ENCODE measurements around the gene SCGB1A1. TPM values are rescaled to one million over a fixed set of nuclear protein-coding genes. Genes with fewer than 3 reads are reported as not detected.
"Not testable (repeated sequence)": the region's sequence is repeated elsewhere in the genome, so short reads cannot be mapped to it uniquely, and the experiment has no call there.

Gene SCGB1A1, protein sequence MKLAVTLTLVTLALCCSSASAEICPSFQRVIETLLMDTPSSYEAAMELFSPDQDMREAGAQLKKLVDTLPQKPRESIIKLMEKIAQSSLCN
- under 1 TPM in 2 of 3 donors, not detected in 1; 0.54 to 0.82 TPM for polyA plus RNA-seq

DNA sequence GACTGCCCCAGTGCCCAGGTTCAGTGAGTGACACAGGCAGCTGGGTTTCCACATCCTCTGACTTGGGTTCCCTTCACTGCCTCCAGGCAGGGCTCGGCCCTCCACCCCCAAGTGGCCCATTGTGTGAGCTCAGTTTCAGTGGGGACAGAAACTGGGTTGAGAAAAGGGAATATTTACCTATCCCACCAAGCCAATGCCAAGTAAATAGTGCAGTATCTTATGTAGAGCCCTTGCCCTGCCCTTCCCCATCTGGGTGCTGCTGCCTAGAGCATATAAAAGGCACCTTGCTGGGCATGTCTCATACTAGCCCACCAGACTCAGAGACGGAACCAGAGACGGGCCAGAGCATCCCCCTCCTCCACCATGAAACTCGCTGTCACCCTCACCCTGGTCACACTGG is at the start of gene SCGB1A1:
Gene SCGB1A1 (plus strand): TSS at position 301 of the 400 bp plus-strand sequence. CDS start 63 bp downstream, at position 364.
- 77 to 86% (median 84%) methylated on average over 4 of the region's 4 CpGs for WGBS, 3 donors
- H3K27ac ChIP-seq (ENCODE audit: low read depth, low read length): no peak within 1 kb of the TSS

DNA sequence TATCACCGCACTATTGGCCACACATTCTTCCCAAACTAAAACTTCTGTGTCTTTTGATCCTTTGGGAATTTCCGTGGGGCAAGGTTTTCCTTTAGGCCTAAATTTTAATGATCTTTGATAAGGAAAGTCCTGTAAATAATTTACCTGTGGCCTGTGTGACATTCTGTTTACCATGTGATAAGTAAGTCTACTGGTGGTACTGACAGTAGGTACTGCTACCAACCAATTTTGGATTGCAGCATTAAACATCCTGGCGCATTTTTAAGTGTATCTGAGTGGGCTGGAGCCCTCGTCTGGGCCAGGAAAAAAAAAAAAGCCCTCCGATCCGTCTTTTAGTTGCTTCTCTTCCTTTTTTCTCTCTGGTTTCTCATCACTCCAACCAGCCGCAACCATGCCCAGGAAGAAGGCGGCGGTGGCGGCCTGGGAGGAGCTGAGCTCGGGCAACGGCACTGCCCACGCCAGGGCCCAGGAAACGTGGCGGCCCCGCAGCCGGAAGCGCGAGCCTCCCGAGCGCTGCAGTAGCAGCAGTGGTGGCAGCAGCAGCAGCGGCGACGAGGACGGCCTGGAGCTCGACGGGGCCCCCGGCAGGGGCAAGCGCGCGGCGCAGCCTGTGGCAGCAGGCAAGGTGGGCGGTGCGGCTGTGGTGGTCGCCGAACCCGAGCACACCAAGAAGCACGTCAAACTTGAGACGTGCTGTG is 47.9 kb upstream of the SCGB1A1 start:
- H3K27ac ChIP-seq (ENCODE audit: low read depth, low read length): no peak overlapping the region

DNA sequence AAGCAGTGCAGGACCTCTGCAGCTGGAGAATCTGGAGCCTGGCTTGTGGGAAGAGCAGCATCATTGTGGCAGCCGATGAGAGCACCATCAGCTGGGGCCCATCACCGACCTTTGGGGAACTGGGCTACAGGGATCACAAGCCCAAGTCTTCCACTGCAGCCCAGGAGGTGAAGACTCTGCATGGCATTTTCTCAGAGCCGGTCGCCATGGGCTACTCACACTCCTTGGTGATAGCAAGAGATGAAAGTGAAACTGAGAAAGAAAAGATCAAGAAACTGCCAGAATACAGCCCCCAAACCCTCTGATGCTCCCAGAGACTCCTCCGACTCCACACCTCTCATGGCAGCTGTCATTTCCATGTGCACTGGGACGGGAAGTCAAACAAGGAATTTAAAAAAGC is 46.0 kb upstream of the SCGB1A1 start:
- 88 to 95% (median 93%) methylated on average over 6 of the region's 6 CpGs for WGBS, 3 donors
- no peak overlapping the region for H3K27ac ChIP-seq (ENCODE audit: low read depth, low read length)

More for the DNA sequence above, 47.9 kb upstream of the SCGB1A1 start:
- WGBS, 3 donors: 59 to 68% (median 61%) methylated on average over 38 of the region's 39 CpGs

DNA sequence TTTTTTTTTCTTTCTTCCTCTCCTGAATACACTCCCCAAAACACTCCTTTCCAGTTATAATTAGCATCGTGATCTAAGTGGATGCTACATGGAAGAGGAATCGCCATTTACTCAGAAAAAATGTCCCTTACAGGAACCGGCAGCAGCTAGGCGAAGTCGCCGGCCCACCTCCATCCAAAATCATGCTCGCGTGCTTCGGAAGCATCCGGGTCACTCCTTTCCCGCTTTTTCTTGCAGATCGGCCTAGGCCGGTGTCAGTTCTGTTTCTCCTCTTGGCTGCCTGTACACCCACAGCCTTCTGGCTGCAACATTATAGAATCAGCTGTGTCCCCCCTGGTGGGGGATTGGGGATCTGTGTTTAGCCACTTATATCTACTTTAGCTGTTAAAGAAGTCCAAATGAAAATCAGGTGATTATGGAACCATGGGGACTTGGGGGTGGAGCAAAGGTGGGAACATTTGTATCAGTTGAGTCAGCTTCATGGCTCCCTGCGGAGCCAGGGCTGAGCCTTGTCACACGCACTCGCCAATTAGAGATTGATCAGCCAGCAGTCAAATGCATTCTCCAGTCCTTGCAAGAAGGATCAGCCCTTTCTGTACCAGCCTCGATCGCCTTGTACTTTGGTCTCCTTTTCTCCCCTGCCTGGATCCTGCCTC is 45.2 kb upstream of the SCGB1A1 start:
- no peak overlapping the region for H3K27ac ChIP-seq (ENCODE audit: low read depth, low read length)
- WGBS, 3 donors: 95 to 96% (median 95%) methylated on average over 18 of the region's 18 CpGs

DNA sequence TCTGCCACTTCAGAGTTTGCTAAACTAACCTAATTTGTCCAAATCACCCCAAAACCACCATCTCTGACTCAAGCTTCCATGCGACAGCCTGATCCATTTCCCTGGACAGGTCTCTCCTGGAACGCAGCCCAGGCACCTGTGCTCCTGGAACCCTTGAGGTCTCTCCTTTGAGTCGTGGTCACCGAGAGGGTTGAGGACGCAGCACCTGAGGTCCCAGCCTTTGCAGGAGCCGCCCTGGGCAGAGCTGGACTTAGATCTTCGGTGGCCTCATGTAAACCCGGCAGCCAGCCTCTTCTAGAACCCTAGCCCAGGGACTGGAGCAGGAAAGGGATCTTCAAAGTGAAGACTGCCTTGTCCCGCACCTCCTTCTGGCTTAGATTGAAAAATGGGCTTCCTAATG is 44.0 kb upstream of the SCGB1A1 start:
- 85 to 95% (median 95%) methylated on average over 9 of the region's 9 CpGs for WGBS, 3 donors
- no peak overlapping the region for H3K27ac ChIP-seq (ENCODE audit: low read depth, low read length)

DNA sequence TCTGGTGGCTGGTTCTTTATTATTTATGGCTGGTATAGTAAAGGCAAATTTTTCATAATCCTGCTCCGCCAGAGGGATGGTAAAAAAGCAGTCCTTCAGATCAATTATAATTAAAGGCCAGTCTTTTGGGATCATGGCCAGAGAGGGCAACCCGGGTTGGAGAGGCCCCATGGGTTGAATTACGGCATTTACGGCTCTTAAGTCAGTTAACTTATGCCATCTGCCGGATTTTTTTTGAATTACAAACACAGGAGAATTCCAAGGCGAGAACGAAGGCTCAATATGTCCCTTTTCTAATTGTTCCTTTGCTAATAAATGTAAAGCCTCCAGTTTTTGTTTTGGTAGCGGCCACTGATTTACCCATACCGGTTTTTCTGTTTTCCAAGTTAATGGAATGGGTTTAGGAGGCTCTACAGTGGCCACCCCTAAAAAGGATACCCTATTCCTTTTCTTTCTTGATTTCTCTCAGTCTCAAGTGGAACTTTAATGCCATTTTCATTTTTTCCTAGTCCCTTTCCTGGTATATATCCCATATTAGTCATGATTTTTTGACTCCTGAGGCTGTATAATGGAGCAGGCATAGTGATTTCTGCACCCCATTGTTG is 40.3 kb upstream of the SCGB1A1 start:
- WGBS, 3 donors: 2 to 8% (median 3%) methylated on average over 9 of the region's 9 CpGs
- not testable (repeated sequence) for H3K27ac ChIP-seq (ENCODE audit: low read depth, low read length)

DNA sequence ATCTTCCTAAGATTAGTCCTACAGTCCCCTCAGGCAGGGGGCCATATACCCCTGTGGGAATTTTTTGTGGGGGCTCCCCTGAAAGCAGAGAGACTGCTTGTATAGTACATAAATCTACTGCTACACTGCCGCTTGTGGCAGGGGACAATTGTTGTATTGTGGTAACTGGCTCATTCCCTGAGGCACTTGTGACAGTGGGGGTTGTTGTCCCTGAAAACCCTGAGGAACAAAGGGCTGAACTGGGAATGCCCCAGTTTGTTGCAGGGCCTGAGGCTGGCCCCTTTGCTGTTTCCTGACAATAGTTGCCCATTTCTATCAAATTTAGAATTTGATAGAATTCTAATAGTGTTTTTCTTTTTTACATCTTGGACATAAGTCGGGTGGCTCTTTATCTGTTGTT is 39.2 kb upstream of the SCGB1A1 start:
- 40 to 48% (median 43%) methylated on average over 2 of the region's 2 CpGs for WGBS, 3 donors
- H3K27ac ChIP-seq (ENCODE audit: low read depth, low read length): not testable (repeated sequence)

DNA sequence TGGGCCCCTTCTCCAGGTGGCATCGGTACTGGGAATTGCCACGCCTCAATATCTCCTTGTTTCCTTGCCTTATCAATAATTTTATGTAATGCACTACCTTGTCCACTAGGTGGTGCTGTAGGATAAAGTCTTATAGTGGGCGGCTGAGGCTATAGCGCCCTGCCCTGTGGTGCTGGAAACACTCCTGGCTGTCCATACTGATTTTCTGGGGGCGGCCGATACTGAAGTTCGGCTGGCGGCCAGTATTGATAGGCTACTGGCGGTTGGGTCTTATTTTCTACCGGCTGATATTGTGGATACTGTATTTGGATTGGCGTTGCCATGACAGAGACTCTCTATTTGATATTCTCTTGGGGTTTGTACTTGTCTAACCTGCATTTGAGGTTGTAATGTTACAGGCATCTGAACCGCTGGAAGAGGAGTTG is 38.0 kb upstream of the SCGB1A1 start:
- not testable (repeated sequence) for H3K27ac ChIP-seq (ENCODE audit: low read depth, low read length)
- WGBS, 3 donors: 2 to 6% (median 4%) methylated on average over 12 of the region's 12 CpGs

DNA sequence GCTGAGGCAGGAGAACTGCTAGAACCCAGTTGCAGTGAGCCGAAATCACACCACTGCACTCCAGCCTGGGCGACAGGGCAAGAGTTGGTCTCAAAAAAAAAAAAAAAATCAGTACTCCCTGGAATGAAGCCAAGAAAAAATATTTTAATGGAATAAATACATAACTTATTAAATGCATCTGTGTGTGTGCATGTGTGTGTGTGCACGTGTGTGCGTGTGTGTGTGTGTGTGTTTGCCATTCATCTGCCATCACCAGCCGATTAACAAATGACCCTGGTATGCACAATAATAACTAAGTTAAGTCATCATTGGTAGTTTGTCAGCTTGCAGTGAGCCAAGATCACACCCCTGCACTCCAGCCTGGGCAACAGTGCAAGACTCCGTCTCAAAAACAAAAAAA is 35.0 kb upstream of the SCGB1A1 start:
- no peak overlapping the region for H3K27ac ChIP-seq (ENCODE audit: low read depth, low read length)
- 60 to 80% (median 71%) methylated on average over 6 of the region's 6 CpGs for WGBS, 3 donors

DNA sequence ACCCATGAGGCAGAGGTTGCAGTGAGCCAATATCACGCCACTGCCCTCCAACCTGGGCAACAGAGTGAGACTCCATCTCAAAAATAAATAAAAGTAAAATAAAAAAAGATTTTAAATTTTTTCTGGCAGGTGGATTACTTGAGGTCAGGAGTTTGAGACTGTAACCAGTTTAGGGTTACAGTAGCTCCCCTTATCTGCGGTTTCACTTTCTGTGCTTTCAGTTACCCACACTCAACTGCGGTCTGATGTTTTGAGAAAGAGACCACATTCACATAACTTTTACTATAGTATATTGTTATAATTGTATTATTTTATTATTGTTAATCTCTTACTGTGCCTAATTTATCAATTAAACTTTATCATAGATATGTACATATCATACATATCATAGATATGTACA is 32.8 kb upstream of the SCGB1A1 start:
- WGBS, 3 donors: 82 to 93% (median 88%) methylated on average over 3 of the region's 3 CpGs
- H3K27ac ChIP-seq (ENCODE audit: low read depth, low read length): not testable (repeated sequence)

DNA sequence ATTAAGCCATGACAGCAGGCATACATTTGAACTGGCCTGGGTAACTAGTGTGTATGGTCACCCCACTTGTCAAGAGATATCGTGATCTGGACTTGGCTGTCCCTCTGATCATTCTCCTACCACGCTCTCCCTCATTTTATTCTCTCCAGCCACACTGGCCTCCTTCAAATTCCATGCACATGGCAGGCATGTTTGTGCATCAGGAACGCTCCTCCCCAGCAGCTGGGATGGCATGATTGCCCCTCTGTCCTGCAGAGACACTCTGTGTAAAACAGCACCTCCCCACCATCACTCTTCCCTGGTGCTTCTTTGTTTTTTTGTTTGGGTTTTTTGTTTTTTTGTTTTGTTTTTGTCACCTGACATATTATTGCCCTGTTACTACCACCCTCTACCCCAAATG is 31.5 kb upstream of the SCGB1A1 start:
- H3K27ac ChIP-seq (ENCODE audit: low read depth, low read length): no peak overlapping the region
- WGBS, 3 donors: 93 to 96% (median 95%) methylated on average over 3 of the region's 3 CpGs

DNA sequence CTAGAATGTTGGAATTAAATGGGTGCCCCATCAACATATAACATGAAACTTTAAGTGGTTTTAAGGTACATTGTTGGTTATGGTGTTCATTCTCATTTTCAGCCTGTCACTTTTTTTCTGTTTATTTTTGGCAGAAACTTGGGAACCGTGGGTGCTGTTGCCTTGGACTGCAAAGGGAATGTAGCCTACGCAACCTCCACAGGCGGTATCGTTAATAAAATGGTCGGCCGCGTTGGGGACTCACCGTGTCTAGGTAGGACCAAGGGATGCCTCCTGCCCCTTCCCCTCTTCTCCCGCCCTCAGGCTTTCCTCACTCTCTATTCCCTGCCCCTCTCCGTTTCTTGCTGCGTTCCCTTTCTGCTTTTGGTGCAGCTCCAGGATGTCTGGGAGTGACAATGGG is 29.8 kb upstream of the SCGB1A1 start:
- WGBS, 3 donors: 83 to 85% (median 85%) methylated on average over 11 of the region's 11 CpGs
- H3K27ac ChIP-seq (ENCODE audit: low read depth, low read length): no peak overlapping the region

DNA sequence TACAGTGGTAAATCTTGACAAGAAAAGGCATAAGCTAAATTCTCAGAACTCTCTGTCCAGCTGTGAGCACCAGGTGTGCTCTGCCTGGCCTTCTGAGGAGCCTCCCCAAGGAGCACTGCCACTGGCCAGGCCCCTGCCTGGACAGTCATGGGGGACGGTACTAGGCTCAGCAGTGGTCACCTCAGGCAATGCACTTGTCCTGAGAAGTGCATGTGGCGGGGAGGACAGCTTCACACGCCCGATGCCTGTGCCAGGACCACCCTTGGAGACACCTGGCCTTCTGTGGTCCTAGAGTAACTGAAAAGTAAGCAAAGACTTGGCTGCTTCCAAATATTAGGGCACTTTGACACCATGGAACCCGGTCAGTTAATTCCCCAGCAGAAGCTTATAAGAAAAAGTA is 28.6 kb upstream of the SCGB1A1 start:
- no peak overlapping the region for H3K27ac ChIP-seq (ENCODE audit: low read depth, low read length)
- WGBS, 3 donors: 76 to 77% (median 76%) methylated on average over 5 of the region's 5 CpGs

DNA sequence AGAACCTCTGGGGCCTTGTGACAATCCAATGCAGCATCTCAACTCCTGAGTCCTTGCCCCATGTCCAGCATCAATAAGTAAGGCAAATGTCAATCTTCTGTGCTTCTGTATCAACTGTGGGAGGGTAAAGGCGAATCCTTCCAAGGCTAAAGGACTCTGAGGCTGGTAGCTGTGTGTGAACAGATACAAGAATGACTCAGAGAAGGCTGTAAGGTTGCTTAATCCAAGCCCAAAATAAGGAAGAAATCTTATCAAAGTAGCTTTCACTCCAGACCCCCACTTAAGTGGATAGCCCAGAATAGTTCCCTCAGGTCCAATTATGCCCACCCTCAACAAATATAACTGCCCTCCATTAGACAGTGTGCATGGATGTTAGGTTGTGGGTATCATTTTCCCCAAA is 28.1 kb upstream of the SCGB1A1 start:
- 55 to 97% (median 77%) methylated on average over 1 of the region's 1 CpG for WGBS, 3 donors
- H3K27ac ChIP-seq (ENCODE audit: low read depth, low read length): no peak overlapping the region

DNA sequence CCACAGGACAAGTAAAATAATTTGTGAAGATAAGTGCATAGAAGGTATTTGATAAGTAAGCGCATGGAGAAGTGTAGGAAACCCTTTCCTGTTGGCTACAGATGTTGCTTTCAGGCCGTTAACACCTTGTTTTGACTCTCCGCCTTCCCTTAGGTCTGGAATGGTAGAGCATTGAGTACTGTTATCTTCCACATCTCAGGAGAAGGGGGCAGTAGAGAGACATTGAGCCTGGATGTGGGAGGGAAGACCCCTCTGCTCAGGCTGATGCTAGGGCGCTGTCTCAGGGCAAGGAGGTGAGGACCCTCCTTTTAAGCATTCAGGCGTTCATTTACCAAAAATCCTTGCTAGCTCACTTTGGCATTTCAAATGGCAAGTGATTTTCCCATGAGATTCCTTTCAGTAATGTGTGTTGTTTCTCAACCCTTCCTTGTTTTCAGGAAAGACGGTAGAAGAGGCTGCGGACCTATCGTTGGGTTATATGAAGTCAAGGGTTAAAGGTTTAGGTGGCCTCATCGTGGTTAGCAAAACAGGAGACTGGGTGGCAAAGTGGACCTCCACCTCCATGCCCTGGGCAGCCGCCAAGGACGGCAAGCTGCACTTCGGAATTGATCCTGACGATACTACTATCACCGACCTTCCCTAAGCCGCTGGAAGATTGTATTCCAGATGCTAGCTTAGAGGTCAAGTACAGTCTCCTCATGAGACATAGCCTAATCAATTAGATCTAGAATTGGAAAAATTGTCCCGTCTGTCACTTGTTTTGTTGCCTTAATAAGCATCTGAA is 27.0 kb upstream of the SCGB1A1 start:
- WGBS, 3 donors: 82 to 85% (median 85%) methylated on average over 16 of the region's 16 CpGs
- no peak overlapping the region for H3K27ac ChIP-seq (ENCODE audit: low read depth, low read length)

DNA sequence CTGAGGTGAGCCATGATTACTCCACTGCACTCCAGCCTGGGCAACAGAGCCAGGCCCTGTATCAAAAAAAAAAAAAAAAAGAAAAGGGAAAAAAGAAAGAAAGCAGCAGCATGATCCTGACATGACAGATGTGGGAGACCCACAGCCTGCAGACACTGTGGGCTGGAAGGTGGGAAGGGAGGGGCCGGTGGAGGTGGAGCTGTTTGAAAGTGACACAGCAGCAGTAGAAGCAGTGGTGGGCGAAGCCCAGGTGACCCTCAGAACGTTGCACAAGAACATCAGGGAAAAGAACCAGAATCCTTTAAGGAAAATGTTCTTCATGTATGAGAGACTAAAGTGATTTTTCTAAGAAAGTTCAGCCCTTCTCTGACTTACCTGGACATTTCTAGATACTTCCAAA is 26.3 kb upstream of the SCGB1A1 start:
- no peak overlapping the region for H3K27ac ChIP-seq (ENCODE audit: low read depth, low read length)
- 74 to 87% (median 75%) methylated on average over 3 of the region's 3 CpGs for WGBS, 3 donors

DNA sequence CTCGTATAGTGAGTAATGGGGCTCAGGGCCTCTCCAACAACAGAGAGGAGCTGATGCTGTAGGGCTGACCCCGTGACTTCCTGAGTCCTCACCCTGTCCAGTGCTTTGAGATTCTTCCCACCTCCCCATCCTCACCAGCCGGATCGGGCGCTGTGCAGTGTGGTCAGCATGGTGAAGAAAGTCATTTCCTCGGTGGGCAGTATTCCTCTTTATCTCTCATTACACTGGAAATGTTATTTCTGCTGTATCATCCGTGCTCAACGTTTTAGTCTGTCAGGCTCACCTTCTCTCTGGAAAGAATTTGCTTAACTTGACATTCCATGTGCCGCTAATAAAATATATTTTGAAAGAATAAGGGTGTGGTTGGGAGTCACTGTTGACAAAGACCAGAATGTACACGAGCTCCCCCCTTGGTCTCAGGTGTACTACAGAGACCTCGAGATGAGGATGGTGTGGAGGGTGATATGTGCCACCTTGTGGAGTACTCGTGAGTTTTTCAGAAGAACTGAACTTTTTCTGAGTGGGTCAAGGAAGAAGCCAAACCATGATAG is 25.7 kb upstream of the SCGB1A1 start:
- H3K27ac ChIP-seq (ENCODE audit: low read depth, low read length): no peak overlapping the region
- WGBS, 3 donors: 35 to 47% (median 39%) methylated on average over 12 of the region's 12 CpGs

DNA sequence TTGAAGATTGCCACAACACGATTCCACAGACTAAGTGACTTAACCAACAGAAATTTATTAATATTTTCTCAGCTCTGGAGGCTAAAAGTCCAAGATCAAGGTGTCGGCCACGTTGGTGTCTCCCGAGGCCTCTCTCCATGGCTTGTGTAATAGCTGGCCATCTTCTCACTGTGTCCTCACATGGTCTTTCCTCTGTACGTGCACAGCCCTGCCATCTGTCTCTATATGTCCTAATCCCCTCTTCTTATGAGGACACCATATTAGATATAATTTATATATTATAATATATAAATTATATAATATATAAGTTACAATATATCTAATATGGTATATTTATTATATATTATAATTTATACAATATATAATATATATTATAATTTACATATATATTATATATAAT is 25.1 kb upstream of the SCGB1A1 start:
- 39 to 54% (median 40%) methylated on average over 5 of the region's 5 CpGs for whole genome bisulfite sequencing, 3 donors
- no peak overlapping the region for H3K27ac ChIP-seq (ENCODE audit: low read depth, low read length)

Measured in adipose tissue (tissue), 3 donors.